CD4-positive, alpha-beta T cell treated with Interferon alpha-2 for 1 hour (primary cell): ENCODE results near the gene CLDN16.

Source experiments
- DNase-seq, 2 donors: peaks; one replicate each; pipeline ENCODE4 v3.0.0-alpha.2; 2020 to 2022

CLDN16 gene

DNA sequence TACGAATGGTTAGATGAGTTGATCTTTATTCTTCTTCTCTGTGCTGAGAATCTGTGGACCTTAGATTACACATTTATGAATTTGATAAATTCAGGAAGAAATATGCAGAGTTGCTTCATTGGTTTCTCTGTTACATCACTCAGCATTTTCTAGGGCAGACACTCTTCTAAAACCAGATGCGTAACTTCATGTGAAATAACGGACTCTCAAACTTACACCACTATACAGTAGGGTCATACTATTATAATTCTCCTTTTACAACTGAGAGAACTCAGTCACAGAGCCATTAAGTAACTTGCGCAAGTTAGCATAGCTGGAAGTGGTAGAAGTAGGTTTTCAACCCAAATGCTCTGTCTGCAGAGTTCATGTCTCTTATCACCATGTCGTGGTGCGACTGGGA, 56.0 kb downstream of the CLDN16 start:
- no peak for DNase-seq

DNA sequence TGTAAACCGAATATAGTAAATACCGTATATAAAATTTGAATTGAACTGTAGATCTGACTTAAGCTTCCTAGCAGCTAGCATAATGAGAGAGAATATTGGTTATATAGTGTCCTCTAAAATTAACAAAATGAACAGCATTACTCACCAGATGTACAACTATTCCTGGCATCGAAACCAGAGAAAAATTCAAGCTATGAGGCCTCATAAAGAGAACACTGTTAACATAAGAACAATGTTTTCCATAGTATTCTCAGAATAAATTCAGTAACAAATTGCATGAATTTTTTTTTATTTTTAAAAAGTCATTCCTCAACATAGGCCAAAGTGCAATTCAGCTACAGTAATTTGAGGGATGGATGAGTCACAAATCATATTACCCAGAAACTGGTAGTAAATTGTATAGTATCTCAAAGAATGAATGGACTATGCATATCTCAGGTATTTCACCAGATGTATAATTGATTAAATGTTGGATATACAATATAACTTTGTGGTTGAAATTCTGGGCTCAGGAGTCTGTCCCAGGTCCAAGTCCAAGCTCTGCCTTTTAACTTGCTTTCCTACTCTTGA, 56.7 kb downstream of the CLDN16 start:
- DNase-seq: no peak

DNA sequence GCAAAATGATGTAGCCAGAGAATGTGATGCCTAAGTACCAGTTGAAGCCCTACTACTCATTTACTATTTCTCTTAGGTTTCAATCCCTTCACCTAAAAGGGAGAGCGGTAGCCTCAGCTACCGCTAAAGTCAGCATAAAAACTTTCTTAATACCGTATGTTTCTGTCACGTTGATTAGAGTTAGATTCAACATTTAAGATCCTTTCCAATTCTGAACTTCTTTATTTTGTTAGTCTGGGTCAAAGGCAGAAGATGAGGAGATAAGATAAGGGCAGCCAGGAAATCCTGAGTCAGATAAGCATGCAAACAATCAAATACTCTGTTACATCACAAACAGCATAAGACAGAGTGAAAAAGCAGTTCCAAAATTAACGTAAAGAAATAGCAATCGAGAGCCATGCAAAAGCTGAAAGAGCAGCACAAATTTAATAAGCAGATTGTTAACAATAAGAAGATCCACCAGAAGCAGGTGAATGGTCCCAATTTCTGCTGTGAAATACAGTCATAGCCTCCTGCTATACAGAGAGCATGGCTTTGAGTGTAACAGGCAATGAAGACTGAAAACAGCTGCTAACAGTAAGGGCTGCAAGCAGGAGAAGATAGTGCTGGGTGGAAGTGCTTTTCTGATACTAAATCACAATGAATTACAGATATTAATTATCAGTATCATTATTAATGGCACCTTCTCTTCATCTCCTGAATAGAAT, 58.8 kb downstream of the CLDN16 start:
- peak in 1 of 2 donors; percentile 11 for DNase-seq

DNA sequence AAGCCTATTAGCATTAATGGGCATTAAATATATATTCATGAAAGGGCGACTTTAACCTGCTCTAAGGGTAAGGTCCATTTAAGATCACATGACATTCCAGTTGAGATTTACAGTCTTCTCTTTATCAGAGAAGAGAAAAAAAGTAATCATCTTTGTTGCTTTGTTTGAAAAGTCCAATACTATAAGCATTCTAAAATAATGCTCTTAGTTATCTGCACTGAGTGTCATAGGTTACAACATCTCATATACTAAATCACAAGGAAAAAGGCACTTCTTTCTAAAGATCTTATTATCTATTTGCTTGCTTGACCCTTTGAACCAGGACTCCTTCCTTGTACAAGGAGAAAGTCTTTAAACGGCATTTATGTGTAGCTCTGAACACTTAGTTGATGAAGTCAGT, 60.3 kb downstream of the CLDN16 start:
- DNase-seq: no peak

DNA sequence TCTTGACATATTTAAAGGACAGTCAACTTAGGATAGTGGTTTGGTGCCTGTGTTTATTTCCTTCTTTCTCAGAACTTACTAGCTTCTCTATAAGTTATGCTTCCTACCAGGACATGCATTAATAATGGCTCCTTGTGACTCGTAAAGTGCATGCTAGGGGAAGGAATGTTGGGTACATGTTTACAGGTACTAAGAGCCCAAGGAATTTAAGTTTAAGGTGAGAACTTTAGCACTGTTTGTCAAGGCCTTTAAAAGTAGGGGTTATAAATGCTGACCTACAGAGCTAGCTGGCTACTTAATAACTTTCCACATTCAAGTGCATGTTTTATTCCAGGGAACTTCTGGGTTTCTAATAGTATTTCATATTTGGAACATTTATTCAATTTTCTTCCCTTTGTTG, 61.8 kb downstream of the CLDN16 start, which contains the start of gene TMEM207:
Gene TMEM207 (minus strand): TSS at position 101 of the 400 bp plus-strand sequence. CDS start 92 bp downstream, at position 9.
- no peak for DNase-seq

DNA sequence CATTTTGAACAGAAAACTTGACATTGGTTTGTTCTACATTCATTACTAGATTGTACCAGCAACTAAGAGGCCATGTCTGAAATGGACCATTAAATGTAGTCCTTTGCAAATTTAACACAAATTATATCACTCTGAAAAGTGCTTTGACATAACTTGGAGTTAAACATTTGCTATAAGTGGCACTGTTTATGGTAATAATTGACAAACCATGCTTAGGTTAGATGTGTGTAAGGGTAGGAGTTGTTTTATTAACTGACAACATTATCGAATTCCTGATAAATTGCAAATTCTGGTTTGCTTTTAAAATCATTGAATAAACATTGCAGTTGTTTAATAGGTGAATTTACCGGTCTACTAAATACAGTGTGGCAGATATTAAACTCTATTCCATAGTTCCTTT, 67.9 kb downstream of the CLDN16 start:
- no peak for DNase-seq

DNA sequence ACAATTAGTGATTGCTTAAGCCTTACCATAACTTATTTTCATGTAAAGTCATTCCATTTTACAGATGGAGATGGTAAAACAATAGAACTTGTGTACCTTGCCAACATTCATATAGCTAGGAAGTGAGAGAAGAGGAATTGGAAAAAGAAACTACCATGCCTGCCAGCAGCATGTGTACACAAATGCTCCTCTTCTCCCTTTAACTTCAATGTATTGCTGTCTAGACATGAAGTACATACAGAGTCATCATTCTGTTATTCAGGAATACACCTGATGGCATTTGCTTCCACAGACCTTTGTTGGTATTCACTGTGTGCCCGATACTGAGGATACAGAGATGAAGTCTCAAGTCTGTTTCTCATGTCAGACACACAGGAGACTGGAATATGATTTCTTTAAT, 68.8 kb downstream of the CLDN16 start:
- no peak for DNase-seq

DNA sequence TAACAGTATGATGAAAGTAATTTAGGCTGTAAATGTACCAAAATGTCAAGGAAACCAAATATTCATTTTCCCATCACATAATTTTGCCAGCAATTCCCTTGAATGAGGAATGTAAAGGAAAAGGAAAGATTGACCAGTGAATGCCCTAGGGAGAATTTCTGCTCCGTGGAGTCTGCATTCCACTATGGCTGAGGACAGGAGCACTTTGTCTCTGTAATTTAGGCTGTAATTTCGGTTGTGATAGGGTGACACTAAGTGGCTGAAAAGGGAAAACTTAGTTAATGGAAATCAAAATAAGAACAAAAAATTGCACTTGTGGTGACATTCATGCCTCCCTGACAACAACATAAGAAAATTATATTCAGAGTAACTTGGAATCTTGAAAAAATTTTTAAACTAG, 70.1 kb downstream of the CLDN16 start:
- no peak for DNase-seq
